Measurements from ENCODE around the gene GINS2.

GRCh38 chr16:85678821-85679220, 9.9 kb downstream of the GINS2 start:
- no peak for TF ChIP-seq CTCF (conservative IDR thresholded peaks at IDR 0.05 in 1 of 2, IDR thresholded peaks at IDR 0.05 in 1 of 2; ENCODE audit: low read depth in 1 of 2, low read length in 2 of 2)
- TF ChIP-seq EZH2 (IDR thresholded peaks at IDR 0.05; ENCODE audit: low read length, missing control alignments), result no peak

Data from fibroblast of lung (primary cell).